K562 (cell line): Measurements from ENCODE around the gene F12. TPM values are rescaled to one million over a fixed set of nuclear protein-coding genes. Genes with fewer than 3 reads are reported as not detected.

Experiments
- ARNT ChIP-seq, 2 experiments: fragments of 450-650 bp; IDR thresholded peaks; 2 replicates each; pipeline ENCODE4 v1.6.1; 2016; ENCODE audit warnings: mild to moderate bottlenecking in 1 of 2
- BMI1 ChIP-seq: fragments of 150-350 bp; IDR thresholded peaks from 2 replicates; pipeline ENCODE4 v1.6.1; 2014; ENCODE audit warnings: low read length
- DDX20 ChIP-seq: fragments of 450-650 bp; IDR thresholded peaks from 2 replicates; pipeline ENCODE4 v1.6.1; 2016; ENCODE audit warnings: missing genetic modification characterization, low read depth, mild to moderate bottlenecking, missing compliant biosample characterization, moderate library complexity
- FIP1L1 ChIP-seq: fragments of 200-400 bp; formaldehyde crosslinking; IDR thresholded peaks from 2 replicates; pipeline ENCODE4 v1.6.1; 2018; ENCODE audit warnings: mild to moderate bottlenecking, low read depth, low read length; ENCODE audit not compliant: poor library complexity, severe bottlenecking
- FOXK2 ChIP-seq, 2 experiments: fragments of 450-650 bp; IDR thresholded peaks in 1 of 2; conservative IDR thresholded peaks in 1 of 2; 2 replicates each; pipeline ENCODE4 v1.6.1; 2016; ENCODE audit warnings: low read depth in 2 of 2, mild to moderate bottlenecking in 1 of 2
- KDM2B ChIP-seq: fragments of 250-450 bp; sonication (Bioruptor Pico); IDR thresholded peaks from 2 replicates; pipeline ENCODE4 v1.8.0; 2021; ENCODE audit warnings: mild to moderate bottlenecking, moderate library complexity
- L3MBTL2 ChIP-seq: fragments of 450-650 bp; IDR thresholded peaks from 2 replicates; pipeline ENCODE4 v1.6.1; 2016; ENCODE audit warnings: mild to moderate bottlenecking, moderate library complexity
- MAX ChIP-seq: sonication (generic); formaldehyde crosslinking; IDR thresholded peaks from 2 replicates; pipeline ENCODE4 v1.9.0; 2022; ENCODE audit warnings: mild to moderate bottlenecking, missing genetic modification reagents
- MCM2 ChIP-seq: fragments of 450-650 bp; IDR thresholded peaks from 2 replicates; pipeline ENCODE4 v1.6.1; 2017; ENCODE audit warnings: low read depth, mild to moderate bottlenecking
- MEF2A ChIP-seq: IDR thresholded peaks from 2 replicates; pipeline ENCODE4 v1.6.1; 2011; ENCODE audit warnings: low read depth, mild to moderate bottlenecking, low read length, moderate library complexity; ENCODE audit not compliant: control insufficient read depth
- MTA1 ChIP-seq: fragments of 450-650 bp; IDR thresholded peaks from 2 replicates; pipeline ENCODE4 v1.6.1; 2017; ENCODE audit warnings: borderline replicate concordance
- NFRKB ChIP-seq: fragments of 450-650 bp; IDR thresholded peaks from 2 replicates; pipeline ENCODE4 v1.6.1; 2016; ENCODE audit warnings: low read depth
- NR2C2 ChIP-seq, 2 experiments: fragments of 200-800 bp in 1 of 2; sonication (Bioruptor generic) in 1 of 2; sonication (generic) in 1 of 2; formaldehyde crosslinking in 1 of 2; IDR thresholded peaks; 2 replicates each; pipeline versions ENCODE4 v1.6.1 to v1.8.0; 2016 to 2022; ENCODE audit warnings: mild to moderate bottlenecking in 1 of 2, missing compliant biosample characterization in 1 of 2, missing genetic modification characterization in 1 of 2, missing genetic modification reagents in 1 of 2
- PHF20 ChIP-seq: fragments of 450-650 bp; IDR thresholded peaks from 2 replicates; pipeline ENCODE4 v1.6.1; 2018; ENCODE audit not compliant: partially characterized antibody
- PHF21A ChIP-seq: fragments of 450-650 bp; IDR thresholded peaks from 2 replicates; pipeline ENCODE4 v1.6.1; 2017; ENCODE audit warnings: low read depth, borderline replicate concordance
- POLR2A ChIP-seq: fragments of 450-650 bp; conservative IDR thresholded peaks from 2 replicates; pipeline ENCODE4 v1.6.1; 2016
- RBM25 ChIP-seq: fragments of 200-400 bp; formaldehyde crosslinking; IDR thresholded peaks from 2 replicates; pipeline ENCODE4 v1.6.1; 2018; ENCODE audit warnings: low read length, low read depth, moderate library complexity; ENCODE audit not compliant: severe bottlenecking
- RFX7 ChIP-seq: fragments of 250-450 bp; sonication (Bioruptor Pico); IDR thresholded peaks from 2 replicates; pipeline ENCODE4 v1.5.1; 2021; ENCODE audit warnings: mild to moderate bottlenecking
- SETDB1 ChIP-seq: IDR thresholded peaks from one replicate; pipeline ENCODE4 v1.6.1; 2012; ENCODE audit warnings: low read length, control low read depth, inconsistent platforms
- SMARCE1 ChIP-seq: fragments of 450-650 bp; IDR thresholded peaks from 2 replicates; pipeline ENCODE4 v1.7.1; 2016; ENCODE audit warnings: mild to moderate bottlenecking
- STAG1 ChIP-seq: sonication (generic); formaldehyde crosslinking; IDR thresholded peaks from 2 replicates; pipeline ENCODE4 v1.5.0; 2020; ENCODE audit warnings: missing genetic modification reagents, borderline replicate concordance
- ZNF398 ChIP-seq: fragments of 250-450 bp; sonication (Bioruptor Pico); IDR thresholded peaks from 2 replicates; pipeline ENCODE4 v1.8.0; 2021; ENCODE audit warnings: moderate library complexity, mild to moderate bottlenecking, inconsistent platforms
- ZNF592 ChIP-seq: fragments of 450-650 bp; IDR thresholded peaks from 2 replicates; pipeline ENCODE4 v1.6.1; 2017; ENCODE audit warnings: antibody characterized with exemption, mild to moderate bottlenecking
- polyA plus RNA-seq, 8 experiments: library from polyadenylated mRNA; depleted of rRNA in 4 of 8; stranded (reverse) in 5 of 8; unstranded in 3 of 8; fragments of >200 nt; fragmentation: Nextera tagmentation in 2 of 8; fragmentation: Illumina TruSeq in 1 of 8; extraction: Ambion mirVana in 2 of 8; extraction: Trizol in 1 of 8; gene quantifications; 2 replicates each; pipeline versions ENCODE4 v1.2.1 to v1.2.3, GENCODE V29; 2011 to 2014; ENCODE audit warnings: inconsistent platforms in 1 of 8, missing spikeins in 1 of 8
- total RNA-seq, 7 experiments: library from RNA; depleted of rRNA in 6 of 7; stranded (reverse); fragments of >200 nt in 6 of 7; fragmentation: Illumina TruSeq in 2 of 7; extraction: Trizol in 2 of 7; gene quantifications; 2 replicates each; pipeline versions ENCODE4 v1.2.1 to v1.2.3, GENCODE V29; 2011 to 2021; ENCODE audit warnings: low replicate concordance in 1 of 7

The F12 gene
- total and polyA plus RNA-seq, 9 of the 15 experiments (the other 6 are each of a cell fraction or from before 2014, with no cell fraction given): 0.59 to 18.3 (median 3.6) TPM

GRCh38 chr5:177362610-177363507, 46.5 kb downstream of the F12 start (continued):
- TF ChIP-seq SMARCE1 (0 out of 2 replicates have a peak, but pooled peaks have one; percentile 12), FIP1L1 (peak; percentile 34), ZNF398 (CRISPR knock-in tag) (no peak), RFX7 (no peak), POLR2A (peak; percentile 56), DDX20 (tag) (no peak), MTA1 (no peak), L3MBTL2 (peak; percentile 67; the same call in 1 of the 2 replicates), PHF20 (peak; percentile 10), NFRKB (0 out of 2 replicates have a peak, but pooled peaks have one; percentile 57), KDM2B (CRISPR knock-in tag) (peak; percentile 8; the same call in 1 of the 2 replicates), ZNF592 (0 out of 2 replicates have a peak, but pooled peaks have one; percentile 54), MCM2 (peak; percentile 85), MEF2A (no peak), NR2C2 (CRISPR knock-in tag; IDR thresholded peaks at IDR 0.05) (no peak), NR2C2 (tag; IDR thresholded peaks at IDR 0.05) (peak; percentile 91), FOXK2 (conservative IDR thresholded peaks at IDR 0.05 in 1 of 2, IDR thresholded peaks at IDR 0.05 in 1 of 2; ENCODE audit: low read depth in 2 of 2) (no peak), PHF21A (peak; percentile 62; the same call in 1 of the 2 replicates), ARNT (IDR thresholded peaks at IDR 0.05) (no peak), MAX (CRISPR knock-in tag) (peak; percentile 68; the same call in 1 of the 2 replicates), RBM25 (no peak), BMI1 (no peak), SETDB1 (no peak), STAG1 (no peak)
